SK-N-SH (cell line): ENCODE data around the gene TRIM62. TPM values are rescaled to one million over a fixed set of nuclear protein-coding genes. Genes with fewer than 3 reads are reported as not detected.

ENCODE experiments used
- CTCF ChIA-PET: fragments of 300-600, 350-600 bp; formaldehyde crosslinking; extraction: SDS; loops from one replicate; lab custom pipeline; 2021; lab: Yijun Ruan, JAX
- POLR2A ChIA-PET: fragments of 350-600 bp; sonication (Branson Sonifier 250); formaldehyde crosslinking; extraction: SDS; loops from one replicate; lab custom pipeline; 2020; ENCODE audit warnings: antibody characterized with exemption, inconsistent platforms; lab: Yijun Ruan, JAX
- DNase-seq: peaks from one replicate; pipeline ENCODE4 v3.0.0; 2012
- H2AFZ ChIP-seq: fragments of 200-600 bp; sonication (generic); 2 replicates; pipeline ENCODE4 v1.8.1; 2016; ENCODE audit warnings: antibody characterized with exemption, mild to moderate bottlenecking, low read depth
- H3F3A ChIP-seq: fragments of 200-600 bp; sonication (generic); replicated peaks from 2 replicates; pipeline ENCODE3; 2016; ENCODE audit warnings: antibody characterized with exemption, mild to moderate bottlenecking; ENCODE audit not compliant: insufficient read depth
- H3K27ac ChIP-seq, 2 experiments: fragments of 200-500 bp in 1 of 2; fragments of 200-600 bp in 1 of 2; sonication (Bioruptor generic) in 1 of 2; sonication (generic), shearing (Covaris generic) in 1 of 2; 2 replicates each; pipeline versions ENCODE4 v1.5.1 to v1.6.1; 2014 to 2016; ENCODE audit warnings: low read depth in 2 of 2, inconsistent platforms in 1 of 2, low read length in 1 of 2, mild to moderate bottlenecking in 1 of 2, mixed read lengths in 1 of 2
- H3K27me3 ChIP-seq: fragments of 200-600 bp; sonication (generic), shearing (Covaris generic); 2 replicates; pipeline ENCODE4 v1.6.1; 2016; ENCODE audit warnings: mixed run types; ENCODE audit not compliant: insufficient read depth
- H3K36me3 ChIP-seq, 2 experiments: fragments of 200-500 bp in 1 of 2; fragments of 200-600 bp in 1 of 2; sonication (Bioruptor generic) in 1 of 2; sonication (generic) in 1 of 2; replicated peaks in 1 of 2; 2 replicates each; pipeline versions ENCODE3 to v1.5.1; 2014 to 2016; ENCODE audit warnings: low read length in 1 of 2, mild to moderate bottlenecking in 1 of 2; ENCODE audit not compliant: insufficient read depth in 2 of 2, control insufficient read depth in 1 of 2
- H3K4me1 ChIP-seq, 2 experiments: fragments of 200-500 bp in 1 of 2; fragments of 200-600 bp in 1 of 2; sonication (Bioruptor generic) in 1 of 2; sonication (generic), shearing (Covaris generic) in 1 of 2; 2 replicates each; pipeline versions ENCODE4 v1.5.1 to v1.6.1; 2014 to 2016; ENCODE audit warnings: low read depth in 1 of 2, low read length in 1 of 2, mixed run types in 1 of 2; ENCODE audit not compliant: insufficient read depth in 2 of 2, control insufficient read depth in 1 of 2
- H3K4me2 ChIP-seq: fragments of 200-600 bp; sonication (generic), shearing (Covaris generic); 2 replicates; pipeline ENCODE4 v1.6.1; 2017; ENCODE audit warnings: mixed run types
- H3K4me3 ChIP-seq, 2 experiments: fragments of 200-500 bp in 1 of 2; fragments of 200-600 bp in 1 of 2; sonication (Bioruptor generic) in 1 of 2; sonication (generic), shearing (Covaris generic) in 1 of 2; 2 replicates each; pipeline versions ENCODE4 v1.5.1 to v1.8.1; 2014 to 2016; ENCODE audit warnings: low read depth in 2 of 2, inconsistent platforms in 1 of 2, low read length in 1 of 2, mild to moderate bottlenecking in 1 of 2, mixed read lengths in 1 of 2, moderate library complexity in 1 of 2
- H3K79me2 ChIP-seq: fragments of 200-600 bp; sonication (generic); 2 replicates; pipeline ENCODE4 v1.8.1; 2017; ENCODE audit warnings: mild to moderate bottlenecking; ENCODE audit not compliant: insufficient read depth
- H3K9ac ChIP-seq: fragments of 200-600 bp; sonication (generic); 2 replicates; pipeline ENCODE4 v1.6.1; 2017; ENCODE audit warnings: mixed run types
- H3K9me2 ChIP-seq: fragments of 200-600 bp; sonication (generic); 2 replicates; pipeline ENCODE4 v1.6.1; 2017; ENCODE audit warnings: mixed run types
- H3K9me3 ChIP-seq: fragments of 200-600 bp; sonication (generic); 2 replicates; pipeline ENCODE4 v1.6.1; 2017; ENCODE audit warnings: mixed run types, mild to moderate bottlenecking, moderate library complexity
- H4K20me1 ChIP-seq: fragments of 200-600 bp; sonication (generic); 2 replicates; pipeline ENCODE4 v1.6.1; 2017; ENCODE audit warnings: mild to moderate bottlenecking, mixed run types; ENCODE audit not compliant: insufficient read depth
- ELF1 ChIP-seq: IDR thresholded peaks from 2 replicates; pipeline ENCODE4 v1.4.0; 2012
- EP300 ChIP-seq, 2 experiments: IDR thresholded peaks; 2 replicates each; pipeline versions ENCODE4 v1.4.0 to v1.6.1; 2012; ENCODE audit warnings: borderline replicate concordance in 1 of 2, low read depth in 1 of 2, low read length in 1 of 2
- FOSL2 ChIP-seq: IDR thresholded peaks from 2 replicates; pipeline ENCODE4 v1.4.0; 2012; ENCODE audit warnings: low read depth, mild to moderate bottlenecking, moderate library complexity, borderline replicate concordance
- FOXJ3 ChIP-seq: sonication (generic); formaldehyde crosslinking; IDR thresholded peaks from 2 replicates; pipeline ENCODE4 v1.5.1; 2020; ENCODE audit warnings: mild to moderate bottlenecking, missing genetic modification reagents
- GATA2 ChIP-seq: sonication (generic); formaldehyde crosslinking; IDR thresholded peaks from 2 replicates; pipeline ENCODE4 v1.5.0; 2020; ENCODE audit warnings: mild to moderate bottlenecking, missing genetic modification reagents
- IRF3 ChIP-seq: fragments of 150-350 bp; IDR thresholded peaks from 2 replicates; pipeline ENCODE4 v1.6.1; 2016; ENCODE audit warnings: mild to moderate bottlenecking, low read depth, low read length
- JUND ChIP-seq: IDR thresholded peaks from 2 replicates; pipeline ENCODE4 v1.4.0; 2012
- MEF2A ChIP-seq: IDR thresholded peaks from 2 replicates; pipeline ENCODE4 v1.4.0; 2012; ENCODE audit warnings: low read depth, borderline replicate concordance
- PBX3 ChIP-seq: IDR thresholded peaks from 2 replicates; pipeline ENCODE4; 2012
- POLR2AphosphoS5 ChIP-seq: IDR thresholded peaks from 2 replicates; pipeline ENCODE4 v1.6.1; 2012; ENCODE audit warnings: low read depth, low read length
- RAD21 ChIP-seq: IDR thresholded peaks from 2 replicates; pipeline ENCODE4 v1.6.1; 2012; ENCODE audit warnings: mild to moderate bottlenecking, low read length
- RCOR1 ChIP-seq: fragments of 150-350 bp; IDR thresholded peaks from 2 replicates; pipeline ENCODE4 v1.6.1; 2017; ENCODE audit warnings: antibody characterized with exemption, low read length
- RFX5 ChIP-seq: IDR thresholded peaks from 2 replicates; pipeline ENCODE4 v1.6.1; 2012; ENCODE audit warnings: mild to moderate bottlenecking, improper control_type of control experiment, low read length
- RXRA ChIP-seq: IDR thresholded peaks from 2 replicates; pipeline ENCODE4 v1.4.0; 2012; ENCODE audit warnings: low read depth, mild to moderate bottlenecking, borderline replicate concordance
- TAF1 ChIP-seq: IDR thresholded peaks from 2 replicates; pipeline ENCODE4 v1.6.1; 2012; ENCODE audit warnings: low read depth, mild to moderate bottlenecking, low read length, moderate library complexity, borderline replicate concordance
- USF1 ChIP-seq: IDR thresholded peaks from 2 replicates; pipeline ENCODE4 v1.4.0; 2012; ENCODE audit warnings: low read depth, borderline replicate concordance
- USF2 ChIP-seq: fragments of 150-350 bp; IDR thresholded peaks from 2 replicates; pipeline ENCODE4 v1.6.1; 2017; ENCODE audit warnings: antibody characterized with exemption, low read length, low read depth, borderline replicate concordance
- ZBTB33 ChIP-seq: IDR thresholded peaks from 2 replicates; pipeline ENCODE4 v1.4.0; 2012; ENCODE audit warnings: low read depth, borderline replicate concordance
- WGBS: methylation state at CpG from one replicate; pipeline ENCODE4 v1.1.6; 2017; ENCODE audit warnings: low lambda C conversion rate; 5-methylcytosine and 5-hydroxymethylcytosine counted together
- polyA plus RNA-seq, 3 experiments: library from polyadenylated mRNA; depleted of rRNA; stranded (reverse); fragments of >200 nt; gene quantifications; 2 replicates each; pipeline ENCODE4 v1.2.3, GENCODE V29; 2012

The TRIM62 gene
- polyA plus RNA-seq, 1 of the 3 experiments (the other 2 are of a cell fraction) = 4.4 TPM

- TF ChIP-seq IRF3 = no peak
- TF ChIP-seq USF1 = no peak
- TF ChIP-seq ELF1 = no peak
- TF ChIP-seq POLR2AphosphoS5 = no peak
- TF ChIP-seq RFX5 = no peak
- TF ChIP-seq RCOR1 = peak; percentile 31; the same call in 1 of the 2 replicates
- TF ChIP-seq GATA2 (CRISPR knock-in tag) = no peak
- no peak for TF ChIP-seq JUND
These were observed 20.7 kb downstream of the TRIM62 start (continued) for GRCh38 chr1:33161061-33161681.

GRCh38 chr1:33159577-33159976, 22.3 kb downstream of the TRIM62 start:
- DNase-seq = no peak
- H3K9ac ChIP-seq = no peak overlapping the region
- H3K4me3 ChIP-seq = no peak overlapping the region
- H3K27me3 ChIP-seq = no peaks in the 10 kb centered on the region
- H3K4me1 ChIP-seq = peaks cover 13 to 17% of the 10 kb centered on the region in 2 experiments; a peak in 3 of 4 replicates
- ChIA-PET POLR2A (no interaction called here), CTCF (interaction anchor here (1.6 kb wide), 1 partner anchor 10 kb away, joined by 3 read pairs; no protein-coding TSS in a partner anchor)
- H3F3A ChIP-seq = no peaks in the 10 kb centered on the region
- no peak for TF ChIP-seq PBX3
- no peak for TF ChIP-seq RAD21
- no peak for TF ChIP-seq RXRA
- no peak for TF ChIP-seq IRF3
- TF ChIP-seq USF2 = no peak
- no peak for TF ChIP-seq ZBTB33
- no peak for TF ChIP-seq MEF2A
- TF ChIP-seq EP300 (IDR thresholded peaks at IDR 0.05; ENCODE audit: borderline replicate concordance in 1 of 2, low read depth in 1 of 2, low read length in 1 of 2) = no peak
- no peak for TF ChIP-seq FOSL2
- TF ChIP-seq TAF1 = no peak
- TF ChIP-seq FOXJ3 (CRISPR knock-in tag) = no peak
- H4K20me1 ChIP-seq = no peaks in the 10 kb centered on the region
- no peak overlapping the region for H3K4me2 ChIP-seq
- H3K9me2 ChIP-seq = no peaks in the 10 kb centered on the region
- no peak overlapping the region for H3K27ac ChIP-seq
- 90% methylated on average over 16 of the region's 26 CpGs for WGBS
- no peaks in the 10 kb centered on the region for H3K79me2 ChIP-seq
- no peaks in the 10 kb centered on the region for H3K9me3 ChIP-seq
- H2AFZ ChIP-seq = no peak overlapping the region
- H3K36me3 ChIP-seq = peaks cover 4 to 8% of the 10 kb centered on the region in 2 experiments
